ENCODE data around the gene CLCA2. TPM values are rescaled to one million over a fixed set of nuclear protein-coding genes. Genes with fewer than 3 reads are reported as not detected.

Gene CLCA2
- polyA plus RNA-seq, 1 donor from 2014 or later = not detected

- Histone ChIP-seq H3K36me3 (ENCODE audit: insufficient read depth, low read length) (no peaks in the 10 kb centered on the region), H3K27ac (ENCODE audit: low read length) (no peak overlapping the region), H3K79me2 (replicated peaks; ENCODE audit: insufficient read depth, low read length) (no peaks in the 10 kb centered on the region), H2AFZ (ENCODE audit: low read depth, low read length) (no peak overlapping the region), H3K4me3 (ENCODE audit: low read length) (no peak overlapping the region), H3F3A (ENCODE audit: insufficient read depth, low read length, poor library complexity, severe bottlenecking) (no peaks in the 10 kb centered on the region), H3K27me3 (ENCODE audit: insufficient read depth, low read depth, low read length) (no peaks in the 10 kb centered on the region), H4K20me1 (ENCODE audit: insufficient read depth) (no peaks in the 10 kb centered on the region), H3K9me3 (ENCODE audit: low read length) (no peaks in the 10 kb centered on the region), H3K4me2 (ENCODE audit: low read length) (no peak overlapping the region), H3K9ac (ENCODE audit: low read length) (no peak overlapping the region), H3K9me2 (ENCODE audit: insufficient read depth, low read length) (no peaks in the 10 kb centered on the region)
- TF ChIP-seq SMC3 (conservative IDR thresholded peaks at IDR 0.05; ENCODE audit: poor library complexity) (no peak), CTCF (IDR thresholded peaks at IDR 0.05; ENCODE audit: poor library complexity, severe bottlenecking) (no peak), EP300 (conservative IDR thresholded peaks at IDR 0.05; ENCODE audit: poor library complexity, severe bottlenecking) (no peak), REST (IDR thresholded peaks at IDR 0.05; ENCODE audit: borderline replicate concordance) (no peak), EZH2 (IDR thresholded peaks at IDR 0.05; ENCODE audit: borderline replicate concordance, insufficient read depth, low read length, poor library complexity, severe bottlenecking) (no peak), POLR2AphosphoS5 (IDR thresholded peaks at IDR 0.05) (no peak), TAF1 (IDR thresholded peaks at IDR 0.05; ENCODE audit: low read depth) (no peak), MXI1 (conservative IDR thresholded peaks at IDR 0.05; ENCODE audit: poor library complexity, severe bottlenecking) (no peak), RAD21 (conservative IDR thresholded peaks at IDR 0.05) (no peak)
Measured at GRCh38 chr1:86449103-86449502, 25.1 kb downstream of the CLCA2 start.

- H3K27ac ChIP-seq (ENCODE audit: low read length) = no peak overlapping the region
Measured at GRCh38 chr1:86450847-86451246, 26.9 kb downstream of the CLCA2 start.

More at GRCh38 chr1:86450847-86451246, 26.9 kb downstream of the CLCA2 start:
- Histone ChIP-seq H3K4me3 (ENCODE audit: low read length) (no peak overlapping the region), H3K9me3 (ENCODE audit: low read length) (no peaks in the 10 kb centered on the region), H3K27me3 (ENCODE audit: insufficient read depth, low read depth, low read length) (no peaks in the 10 kb centered on the region), H3K9me2 (ENCODE audit: insufficient read depth, low read length) (no peaks in the 10 kb centered on the region), H3K79me2 (replicated peaks; ENCODE audit: insufficient read depth, low read length) (no peaks in the 10 kb centered on the region), H3K4me2 (ENCODE audit: low read length) (no peak overlapping the region), H3F3A (ENCODE audit: insufficient read depth, low read length, poor library complexity, severe bottlenecking) (no peaks in the 10 kb centered on the region), H2AFZ (ENCODE audit: low read depth, low read length) (no peak overlapping the region), H3K9ac (ENCODE audit: low read length) (no peak overlapping the region), H3K36me3 (ENCODE audit: insufficient read depth, low read length) (no peaks in the 10 kb centered on the region), H4K20me1 (ENCODE audit: insufficient read depth) (no peaks in the 10 kb centered on the region)
- TF ChIP-seq EZH2 (IDR thresholded peaks at IDR 0.05; ENCODE audit: borderline replicate concordance, insufficient read depth, low read length, poor library complexity, severe bottlenecking) (no peak), POLR2AphosphoS5 (IDR thresholded peaks at IDR 0.05) (no peak), MXI1 (conservative IDR thresholded peaks at IDR 0.05; ENCODE audit: poor library complexity, severe bottlenecking) (no peak), REST (IDR thresholded peaks at IDR 0.05; ENCODE audit: borderline replicate concordance) (no peak), TAF1 (IDR thresholded peaks at IDR 0.05; ENCODE audit: low read depth) (no peak), RAD21 (conservative IDR thresholded peaks at IDR 0.05) (no peak), SMC3 (conservative IDR thresholded peaks at IDR 0.05; ENCODE audit: poor library complexity) (no peak)

All from neural cell (in vitro differentiated cells).